HG02610 (cell line): Measurements from ENCODE around the gene SMIM38.

Experiments used
- ATAC-seq: cut with Tn5 transposase; IDR thresholded peaks from one replicate; pipeline ENCODE4 v1.9.1; 2021; ENCODE audit warnings: mild to moderate bottlenecking, moderate library complexity; ENCODE audit not compliant: unreplicated experiment

Gene SMIM38

DNA sequence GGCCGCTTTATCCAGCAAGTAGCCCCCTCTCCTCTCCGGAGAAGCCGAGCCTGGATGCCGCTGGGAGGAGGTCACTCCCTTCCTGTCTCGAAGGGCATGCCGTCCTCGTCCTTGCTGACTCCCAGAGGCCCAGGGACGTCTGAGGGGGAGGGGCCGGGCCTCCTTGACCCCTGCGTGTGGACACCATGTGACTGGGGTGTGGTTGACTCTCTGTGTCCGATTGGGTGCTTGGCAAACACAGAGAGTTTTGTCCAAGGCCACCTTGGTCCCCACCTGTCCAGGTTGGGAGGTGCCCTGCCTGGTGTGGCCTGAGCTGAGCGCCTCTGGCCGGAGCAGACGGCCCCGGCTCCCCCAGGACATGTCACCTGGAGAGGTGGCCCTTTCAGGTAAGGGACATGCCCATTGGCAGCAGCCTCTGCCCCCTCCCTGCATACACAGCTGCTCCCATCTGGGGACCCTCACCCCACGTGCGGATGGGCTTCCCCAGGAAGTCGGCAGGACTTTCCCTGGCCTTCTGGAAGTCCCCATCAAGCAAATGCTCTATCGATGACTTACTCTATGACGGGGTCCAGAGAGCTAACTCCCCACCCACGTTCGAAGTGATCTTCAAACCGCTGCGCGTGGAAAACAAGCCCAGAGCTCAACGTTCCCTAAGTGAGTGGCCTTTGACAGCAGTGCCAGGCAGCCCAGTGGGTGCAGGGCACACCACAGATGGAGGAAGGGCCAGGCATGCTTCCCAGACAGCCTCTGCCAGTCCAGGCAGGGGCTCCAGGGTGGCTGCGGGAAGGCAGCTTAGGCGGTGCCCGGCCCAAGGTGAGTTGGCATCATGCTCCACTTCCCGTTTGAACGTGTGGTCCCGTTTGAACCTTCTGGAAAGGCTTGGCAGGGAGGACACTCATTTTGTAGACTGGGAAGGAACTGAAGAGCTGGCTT is at the start of gene SMIM38:
Gene SMIM38 (plus strand): TSS at position 634 of the 933 bp plus-strand sequence. CDS start 1,912 bp downstream, outside the sequence.
- peak; percentile 54 for ATAC-seq

GRCh38 chr11:69106031-69106811 is 49.5 kb upstream of the SMIM38 start:
- no peak for ATAC-seq

GRCh38 chr11:69107413-69107812 is 48.3 kb upstream of the SMIM38 start:
- ATAC-seq, result no peak

DNA sequence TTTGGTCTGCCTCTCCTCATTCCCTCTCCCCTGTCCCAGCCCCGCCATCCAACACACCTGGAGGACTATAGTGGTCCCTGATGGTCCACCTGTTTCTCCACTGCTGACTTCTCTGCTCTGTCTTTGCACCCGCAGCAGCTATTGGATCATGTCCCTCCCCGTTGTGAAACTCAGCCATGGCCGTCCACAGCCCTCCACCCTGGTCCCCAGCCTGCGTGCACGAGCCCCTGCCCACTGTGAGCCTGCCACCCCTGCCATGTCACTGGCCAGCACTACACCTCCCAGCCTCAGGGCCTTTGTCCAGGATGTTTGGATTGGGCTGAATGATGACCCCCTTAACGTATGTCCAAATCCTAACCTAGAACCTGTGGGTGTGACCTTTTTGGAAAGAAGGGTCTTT is 47.7 kb upstream of the SMIM38 start:
- no peak for ATAC-seq

DNA sequence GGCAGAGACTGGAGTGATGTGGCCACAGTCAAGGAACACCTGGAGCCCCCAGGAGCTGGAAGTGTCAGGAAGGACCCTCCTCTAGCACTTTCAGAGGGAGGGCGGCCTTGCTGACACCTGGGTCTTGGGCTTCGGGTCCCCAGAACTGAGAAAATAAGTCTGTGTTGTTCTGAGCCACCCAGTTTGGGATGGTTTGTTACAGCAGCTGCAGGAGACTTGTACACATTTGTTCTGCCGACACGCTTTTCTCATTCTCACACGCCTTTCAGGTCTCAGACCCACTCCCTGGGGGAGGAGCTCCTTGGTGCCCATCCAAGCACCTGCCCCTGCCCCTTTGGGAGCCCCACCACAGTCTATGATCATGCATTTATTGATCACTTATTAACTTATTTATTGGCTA is 47.2 kb upstream of the SMIM38 start:
- ATAC-seq, result no peak

DNA sequence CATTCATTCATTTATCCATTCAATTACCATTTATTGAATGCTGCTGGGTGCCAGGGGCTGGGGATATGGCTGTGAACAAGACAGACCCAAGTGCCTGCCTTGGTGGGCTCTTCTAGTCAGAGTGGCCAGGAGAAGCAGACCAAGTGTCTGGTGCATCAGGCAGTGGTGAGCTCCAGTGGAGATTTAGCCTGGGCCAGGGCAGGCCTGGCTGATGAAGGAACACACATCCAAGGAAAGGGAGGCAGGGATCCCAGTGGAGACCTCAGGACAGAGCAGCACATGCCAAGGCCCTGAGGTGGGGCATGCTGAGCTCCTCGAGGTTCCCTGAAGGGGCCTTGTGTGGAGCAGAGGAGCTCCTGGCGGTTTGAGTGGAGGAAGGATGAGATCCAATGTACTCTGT is 46.6 kb upstream of the SMIM38 start:
- no peak for ATAC-seq

GRCh38 chr11:69110451-69110850 is 45.3 kb upstream of the SMIM38 start:
- no peak for ATAC-seq

DNA sequence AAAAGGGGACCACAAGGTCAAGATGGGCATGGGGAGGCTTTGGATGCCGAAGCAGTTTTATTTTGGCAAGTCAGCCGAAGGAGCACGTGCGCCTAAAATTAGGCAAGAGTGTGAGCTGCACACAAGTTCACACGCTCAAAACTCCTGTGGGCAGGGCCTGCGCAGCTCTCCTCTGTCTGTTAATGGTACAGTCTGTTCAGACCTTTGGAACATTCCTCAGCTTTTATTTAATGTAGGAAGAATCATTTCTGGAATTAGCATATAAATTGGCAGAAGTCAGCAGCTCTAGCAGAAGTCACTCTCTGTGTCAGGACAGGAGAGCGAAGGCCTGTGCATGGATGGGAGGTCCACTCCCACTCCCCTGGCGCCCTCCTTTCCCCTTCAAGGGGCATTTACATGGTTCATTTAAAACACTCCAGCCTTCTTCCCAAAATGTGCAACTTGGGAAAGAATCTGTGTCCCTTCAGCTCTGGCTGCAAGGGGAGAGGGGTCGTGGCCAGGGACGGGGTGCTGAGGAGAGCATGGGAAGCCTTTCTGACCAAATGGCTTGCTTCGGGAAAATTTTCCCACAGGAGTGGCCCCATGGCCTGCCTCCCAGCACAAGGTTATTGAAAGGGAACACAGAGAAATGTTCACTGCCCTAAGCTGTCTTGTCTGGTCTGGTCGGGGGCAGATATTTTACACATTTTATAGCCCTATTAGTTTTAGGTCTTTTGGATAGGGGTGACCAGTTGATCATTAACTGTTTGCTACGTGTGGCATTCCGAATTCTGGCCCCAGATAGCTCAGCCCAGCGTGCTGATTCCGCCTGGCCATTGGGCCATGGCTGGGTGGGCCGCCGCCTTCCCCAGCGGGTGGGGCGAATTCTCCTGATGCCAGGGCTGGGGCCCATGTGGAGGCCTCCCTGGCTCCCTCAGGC is 43.9 kb upstream of the SMIM38 start:
- no peak for ATAC-seq

GRCh38 chr11:69113226-69113625 is 42.5 kb upstream of the SMIM38 start:
- ATAC-seq, result no peak

- ATAC-seq, result no peak
These were observed 41.9 kb upstream of the SMIM38 start for GRCh38 chr11:69113646-69114340.

GRCh38 chr11:69114362-69114761 is 41.4 kb upstream of the SMIM38 start:
- ATAC-seq, result no peak

DNA sequence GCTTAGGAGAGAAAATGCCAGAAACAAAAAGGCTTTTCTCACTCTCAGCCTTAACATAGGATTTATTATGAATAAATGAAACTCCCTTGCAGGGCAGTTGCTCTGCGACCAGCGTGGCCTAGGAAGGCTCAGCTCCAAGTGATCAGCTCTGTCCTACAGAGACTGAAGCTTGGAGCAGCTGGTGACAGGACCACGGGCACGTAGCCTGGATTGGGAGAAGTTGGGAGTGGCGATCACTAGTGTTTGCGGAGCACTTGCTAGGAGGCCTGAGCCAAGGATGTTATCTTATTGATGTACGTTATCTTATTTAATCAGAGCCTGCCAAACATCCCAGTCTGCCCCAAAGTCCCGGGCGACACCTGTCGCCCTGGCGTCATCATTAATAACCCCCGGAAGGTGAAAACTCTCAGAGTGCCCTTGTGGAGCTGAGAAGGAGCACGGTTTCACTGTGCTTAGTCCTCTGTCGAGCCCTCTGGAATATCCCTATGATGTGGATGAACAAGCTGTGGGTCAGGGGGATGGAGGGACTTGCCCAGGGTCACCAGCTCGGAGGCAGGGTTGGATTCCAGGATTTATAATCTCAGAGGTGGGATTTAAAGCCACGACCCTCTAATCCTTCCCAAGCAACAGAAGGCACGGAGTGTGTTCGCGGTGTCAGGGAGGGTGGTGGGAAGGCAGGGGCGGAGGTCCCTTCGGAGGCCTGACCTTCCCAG is 40.8 kb upstream of the SMIM38 start:
- ATAC-seq, result no peak

GRCh38 chr11:69115586-69116560 is 39.9 kb upstream of the SMIM38 start:
- no peak for ATAC-seq

GRCh38 chr11:69116671-69117070 is 39.1 kb upstream of the SMIM38 start:
- ATAC-seq, result no peak

DNA sequence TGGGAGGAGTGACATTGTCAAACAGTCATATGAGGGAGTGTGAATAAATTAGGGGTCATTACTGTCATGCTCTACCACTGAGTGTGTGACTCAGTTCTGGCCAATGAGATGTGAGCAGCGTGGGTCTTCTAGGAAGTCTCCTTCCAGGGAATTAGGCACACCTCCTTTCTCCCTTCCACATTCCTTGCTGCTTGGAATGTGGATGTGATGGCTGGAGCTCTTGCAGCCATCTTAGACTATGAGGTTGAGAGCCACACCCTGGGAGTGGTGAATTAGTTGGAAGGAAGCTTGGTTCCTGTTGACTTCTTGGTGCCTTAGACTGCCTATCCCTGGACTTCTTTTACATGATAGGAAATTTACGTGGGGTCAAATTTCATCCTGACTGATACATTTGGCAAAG is 36.5 kb upstream of the SMIM38 start:
- no peak for ATAC-seq

GRCh38 chr11:69120096-69120875 is 35.4 kb upstream of the SMIM38 start:
- ATAC-seq, result no peak

- ATAC-seq, result no peak
These were observed 34.7 kb upstream of the SMIM38 start for GRCh38 chr11:69121021-69121420.
